GM21423 (cell line): Measurements from ENCODE around the gene STRBP.
"Not testable (repeated sequence)": the region's sequence is repeated elsewhere in the genome, so short reads cannot be mapped to it uniquely, and the experiment has no call there.

ENCODE experiments used
- ATAC-seq: cut with Tn5 transposase; IDR thresholded peaks from one replicate; pipeline ENCODE4 v1.9.1; 2021; ENCODE audit warnings: mild to moderate bottlenecking, moderate library complexity; ENCODE audit not compliant: unreplicated experiment

STRBP gene

DNA sequence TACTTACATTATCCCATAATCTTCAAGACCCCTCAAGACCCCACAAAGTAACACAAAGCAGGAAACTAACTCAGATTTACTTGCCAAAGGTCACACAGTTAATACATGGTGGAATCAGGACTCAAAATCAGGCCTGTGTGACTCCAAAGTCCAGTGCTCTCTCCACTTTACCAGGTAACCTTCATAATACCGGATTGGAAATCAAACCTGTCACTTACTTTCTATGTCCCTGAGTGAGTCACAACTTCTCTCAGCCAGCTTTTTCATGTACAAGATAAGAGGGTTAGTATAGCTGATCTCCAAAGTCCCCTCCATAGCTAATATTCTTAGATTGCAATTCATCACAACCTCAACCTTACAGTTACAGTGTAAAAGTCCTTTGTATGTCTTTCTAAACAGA, 17.1 kb downstream of the STRBP start:
- ATAC-seq, result no peak

DNA sequence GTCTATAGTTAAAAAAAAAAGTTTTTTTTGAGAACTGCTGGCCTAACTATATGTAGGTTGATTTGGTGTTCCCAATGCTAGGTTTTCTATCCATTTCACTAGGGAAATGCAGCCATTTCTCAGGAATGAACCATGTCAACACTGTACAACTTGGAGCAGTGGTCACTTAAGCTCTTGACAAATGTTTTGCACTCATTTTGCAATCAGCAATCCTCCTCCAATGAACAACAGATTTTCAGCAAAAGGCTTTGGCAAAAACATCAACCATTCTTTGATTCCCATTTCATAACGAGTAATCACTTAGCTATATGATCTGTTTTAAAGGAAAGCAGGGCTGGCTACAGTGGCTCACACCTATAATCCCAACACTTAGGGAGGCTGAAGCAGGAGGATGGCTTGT, 17.9 kb downstream of the STRBP start:
- ATAC-seq, result no peak

DNA sequence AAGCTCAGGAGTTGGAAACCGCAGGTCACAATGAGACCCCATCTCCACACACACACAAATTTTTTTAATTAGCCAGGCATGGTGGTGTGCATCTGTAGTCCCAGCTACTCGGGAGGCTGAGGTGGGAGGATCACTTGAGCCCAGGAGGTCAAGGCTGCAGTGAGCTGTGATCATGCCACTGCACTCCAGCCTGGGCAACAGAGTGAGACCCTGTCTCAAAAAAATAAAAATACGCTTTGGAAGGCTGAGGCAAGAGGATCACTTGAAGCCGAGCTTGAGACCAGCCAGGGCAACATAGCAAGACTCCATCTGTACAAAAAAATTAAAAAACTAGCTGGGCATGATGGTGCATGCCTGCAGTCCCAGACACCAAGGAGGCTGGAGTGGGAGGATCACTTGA, 19.2 kb downstream of the STRBP start:
- ATAC-seq, result not testable (repeated sequence)

DNA sequence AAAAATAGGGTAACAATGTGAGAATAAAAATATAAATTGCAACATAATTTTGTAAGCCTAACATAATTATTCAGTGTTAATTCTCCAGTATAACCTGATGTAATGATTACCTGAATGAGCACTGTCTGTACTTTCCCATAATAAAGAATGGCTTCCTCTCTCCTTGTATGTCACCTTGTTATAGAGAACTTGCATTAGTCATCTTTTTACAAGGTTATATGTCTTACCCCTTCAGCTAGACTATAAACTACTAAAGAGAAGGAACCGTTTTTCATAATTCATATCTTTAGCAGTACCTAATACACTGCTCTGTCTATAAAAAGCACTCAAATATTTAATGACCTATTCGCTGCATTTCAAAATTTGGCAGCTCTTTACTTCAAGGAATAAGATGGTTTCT, 19.8 kb downstream of the STRBP start:
- no peak for ATAC-seq

DNA sequence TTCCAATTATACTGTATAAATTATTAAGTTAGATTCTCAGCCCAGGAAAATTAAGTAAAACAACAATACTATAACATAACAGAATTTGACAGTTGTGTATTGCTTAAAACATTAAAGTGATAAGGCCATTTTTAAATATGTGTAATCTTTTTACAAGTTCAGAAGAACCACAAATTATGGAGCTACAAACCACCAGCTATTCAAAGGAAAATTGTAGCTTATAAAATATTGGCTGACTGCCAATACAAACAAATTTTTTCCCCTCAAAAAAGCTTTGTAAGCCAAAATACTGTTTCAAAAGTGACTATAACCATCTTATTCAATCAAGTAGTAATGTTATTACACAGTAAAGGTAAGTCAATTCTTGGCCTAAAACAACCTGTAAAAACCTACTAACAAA, 21.9 kb downstream of the STRBP start:
- ATAC-seq, result no peak

DNA sequence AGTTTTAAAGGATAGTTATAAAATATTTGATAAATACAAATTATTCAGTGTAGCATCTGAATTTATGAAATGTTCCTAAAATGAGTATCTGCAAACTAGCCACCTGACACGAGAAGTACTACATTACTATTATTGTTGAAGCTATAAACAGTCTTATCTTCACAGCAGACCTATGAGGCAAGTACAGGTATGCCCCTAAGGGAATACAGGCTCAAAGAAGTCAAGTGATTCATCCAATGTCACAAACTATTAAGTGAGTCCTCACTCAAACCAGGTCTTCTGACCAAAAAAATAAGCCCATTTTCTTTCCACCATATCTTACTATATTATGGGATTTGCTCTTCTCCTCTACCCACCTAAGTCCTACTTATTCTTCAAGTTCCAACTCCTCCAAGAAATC, 28.7 kb downstream of the STRBP start:
- no peak for ATAC-seq

DNA sequence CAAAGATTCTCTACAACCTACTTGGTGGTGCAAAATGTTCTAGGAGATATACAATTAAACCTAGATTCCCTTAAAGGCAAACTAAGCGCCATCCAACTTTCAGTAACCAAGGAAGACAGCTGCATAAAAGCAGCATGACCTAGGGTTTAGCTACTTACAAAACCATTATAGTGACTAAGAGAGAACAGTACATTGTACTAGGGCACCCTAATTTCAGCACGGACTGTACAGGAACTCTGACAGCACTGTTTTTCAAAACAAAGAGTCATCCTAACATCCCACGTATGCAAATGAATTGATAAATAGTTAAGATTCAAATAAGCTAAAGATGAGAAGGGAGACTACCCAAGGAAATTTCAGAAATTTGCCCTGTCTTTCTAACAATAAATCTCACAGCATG, 30.0 kb downstream of the STRBP start:
- ATAC-seq, result no peak

DNA sequence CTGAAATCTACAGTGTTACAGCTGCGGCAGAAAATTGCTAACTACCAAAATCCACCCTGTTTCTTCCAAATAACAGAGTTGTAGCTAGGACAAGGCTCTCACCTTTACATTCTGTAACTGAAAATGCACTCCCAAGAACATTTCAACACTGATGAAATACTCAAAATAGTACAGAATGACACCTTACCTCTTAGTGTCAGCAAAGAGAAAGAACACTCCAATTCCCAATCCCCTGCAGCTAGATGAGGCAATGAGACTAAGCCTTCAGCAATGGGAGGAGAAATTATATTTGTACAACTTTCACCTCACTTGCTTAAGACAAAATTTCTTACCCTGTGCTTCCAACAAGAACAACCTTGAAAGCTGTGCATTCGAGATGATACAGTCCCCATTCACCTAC, 31.2 kb downstream of the STRBP start:
- ATAC-seq, result no peak

DNA sequence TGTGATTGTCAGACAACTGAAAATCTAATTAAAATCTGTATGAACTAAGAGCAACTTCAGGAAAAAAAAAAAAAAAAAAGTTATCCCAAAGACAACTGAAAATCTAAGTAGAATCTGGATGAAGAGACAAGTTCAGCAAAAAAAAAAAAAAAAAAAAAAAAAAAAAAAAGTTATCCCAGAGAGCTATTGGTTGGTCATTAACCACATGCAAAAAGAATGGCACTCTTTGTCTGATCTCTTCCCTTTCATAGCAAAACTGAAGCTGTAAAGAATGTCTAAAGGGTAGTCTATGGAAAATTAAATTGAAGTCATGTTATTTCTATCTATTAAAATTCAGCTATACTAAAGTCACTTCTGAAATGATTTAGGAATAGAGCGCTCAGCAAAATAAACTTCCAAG, 32.9 kb downstream of the STRBP start:
- ATAC-seq, result no peak

DNA sequence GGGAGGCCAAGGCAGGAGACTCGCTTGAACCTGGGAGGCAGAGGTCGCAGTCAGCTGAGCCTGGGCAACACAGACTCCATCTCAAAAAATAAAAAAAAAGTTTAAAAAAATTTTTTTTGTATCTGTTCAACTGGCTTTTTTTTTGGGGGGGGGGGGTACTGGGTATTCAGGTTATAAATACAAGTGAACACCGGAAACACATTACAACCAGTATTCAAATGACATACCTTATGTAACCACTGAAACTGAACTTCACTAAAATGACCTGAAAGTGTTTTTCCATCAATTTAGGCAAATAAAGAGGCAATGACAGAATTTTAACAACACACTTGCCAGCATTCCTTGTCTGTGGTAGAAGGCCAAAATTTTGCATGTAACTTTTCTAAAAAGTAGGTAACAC, 33.5 kb downstream of the STRBP start:
- ATAC-seq, result peak; percentile 55

DNA sequence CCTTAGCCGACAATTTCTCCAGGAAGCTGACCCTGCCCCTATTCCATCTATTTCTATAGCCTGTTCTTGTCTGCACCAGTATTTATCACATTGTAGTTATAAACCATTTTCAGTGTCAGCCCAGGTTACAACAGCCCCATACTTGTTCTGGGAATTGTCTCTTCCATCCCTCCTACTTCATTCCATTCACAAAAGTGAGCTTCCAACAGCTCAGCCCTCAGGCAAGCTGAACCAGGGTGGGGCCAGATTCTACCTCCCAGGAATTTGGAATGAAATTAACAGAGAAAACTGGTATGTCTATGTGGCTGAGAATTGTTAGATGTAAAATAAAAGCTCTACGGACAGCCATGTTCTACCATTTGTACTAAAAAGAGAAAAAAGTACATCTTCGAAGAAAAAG, 36.1 kb downstream of the STRBP start:
- ATAC-seq, result no peak

DNA sequence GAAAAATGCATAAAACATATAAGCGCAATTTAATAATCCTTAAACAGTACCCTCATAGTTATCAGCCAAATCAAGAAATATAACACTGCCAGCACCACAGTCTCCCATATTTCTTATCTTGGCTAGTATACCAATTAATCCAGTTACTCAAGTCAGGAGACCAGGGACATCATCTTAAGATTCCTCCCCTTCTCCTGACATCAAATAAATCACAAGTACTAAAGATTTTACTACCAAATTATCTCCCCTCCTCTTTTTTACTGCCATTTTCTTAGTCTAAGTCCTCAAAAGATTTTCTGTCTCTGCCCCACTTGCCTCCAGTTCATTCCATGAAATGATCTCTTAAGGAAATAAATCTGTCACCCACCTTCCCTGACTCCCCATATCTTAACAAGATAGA, 37.0 kb downstream of the STRBP start:
- no peak for ATAC-seq

DNA sequence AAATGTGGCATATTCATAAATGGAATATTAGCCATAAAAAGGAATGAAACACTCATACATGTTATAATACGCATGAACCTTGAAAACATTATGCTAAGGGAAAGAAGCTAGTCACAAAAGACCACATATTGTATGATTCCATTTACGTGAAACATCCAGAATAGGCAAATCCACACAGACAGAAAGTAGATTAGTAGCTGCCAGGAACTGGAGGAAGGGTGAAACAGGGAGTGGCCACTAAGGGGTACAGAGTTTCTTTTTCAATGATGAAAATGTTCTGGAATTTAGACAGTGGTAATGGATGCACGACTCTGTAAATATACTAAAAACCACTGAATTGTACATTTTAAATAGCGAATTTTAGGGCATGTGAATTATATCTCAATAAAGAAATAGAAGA, 39.4 kb downstream of the STRBP start:
- no peak for ATAC-seq

DNA sequence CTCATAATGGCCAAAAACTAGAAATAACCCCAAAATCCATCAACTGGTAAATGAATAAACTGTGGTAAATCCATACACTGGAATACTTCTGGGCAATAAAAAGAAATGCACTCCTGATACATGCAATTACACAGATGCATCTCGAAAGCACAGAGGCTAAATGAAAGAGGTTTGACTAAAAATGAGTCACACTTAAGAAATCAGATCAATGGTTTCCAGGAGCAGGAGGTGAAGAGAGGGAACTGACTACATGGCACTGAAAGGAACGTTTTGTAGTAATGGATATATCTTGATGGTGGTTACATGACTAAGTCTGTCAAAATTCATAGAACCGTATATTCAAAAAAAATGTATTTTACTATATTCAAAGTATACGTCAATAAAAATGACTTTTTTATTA, 42.4 kb downstream of the STRBP start:
- ATAC-seq, result no peak

DNA sequence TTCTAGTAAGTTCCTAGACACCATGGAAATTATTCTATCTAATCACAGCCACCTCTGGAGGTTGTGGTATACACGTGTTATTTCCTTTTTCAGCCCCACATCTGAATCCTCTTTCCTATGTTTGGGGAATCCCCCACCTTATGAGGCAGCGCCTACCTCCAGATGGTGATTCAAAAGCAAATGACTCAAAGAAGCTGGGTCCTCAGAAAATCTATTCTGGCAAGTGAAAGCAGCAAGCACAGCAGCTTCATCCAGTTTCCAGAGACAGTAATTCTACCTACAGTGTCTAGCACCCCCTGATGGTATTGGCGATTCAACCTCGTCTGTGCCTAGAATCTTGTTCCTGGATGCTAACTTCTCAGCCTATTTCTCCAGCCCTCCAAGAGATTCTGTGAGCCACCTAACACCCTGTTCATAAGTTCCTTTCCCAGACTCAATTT, 43.0 kb downstream of the STRBP start:
- peak; percentile 95 for ATAC-seq

DNA sequence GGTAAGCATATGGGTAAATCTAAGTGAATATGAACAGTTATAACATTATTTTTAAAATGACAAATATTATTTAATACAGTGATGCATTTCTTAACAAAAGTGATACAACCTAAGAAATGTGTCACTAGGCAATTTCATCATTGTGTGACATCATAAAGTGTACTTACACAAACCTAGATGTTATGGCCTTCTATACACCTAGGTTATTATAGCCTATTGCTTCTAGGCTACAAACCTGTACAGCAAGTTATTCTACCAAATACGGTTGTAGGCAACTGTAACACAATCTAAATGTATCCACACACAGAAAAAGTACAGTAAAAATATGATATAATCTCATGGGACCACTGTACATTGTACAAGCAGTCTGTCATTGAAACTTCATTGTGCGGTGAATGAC, 48.3 kb downstream of the STRBP start:
- ATAC-seq, result no peak

DNA sequence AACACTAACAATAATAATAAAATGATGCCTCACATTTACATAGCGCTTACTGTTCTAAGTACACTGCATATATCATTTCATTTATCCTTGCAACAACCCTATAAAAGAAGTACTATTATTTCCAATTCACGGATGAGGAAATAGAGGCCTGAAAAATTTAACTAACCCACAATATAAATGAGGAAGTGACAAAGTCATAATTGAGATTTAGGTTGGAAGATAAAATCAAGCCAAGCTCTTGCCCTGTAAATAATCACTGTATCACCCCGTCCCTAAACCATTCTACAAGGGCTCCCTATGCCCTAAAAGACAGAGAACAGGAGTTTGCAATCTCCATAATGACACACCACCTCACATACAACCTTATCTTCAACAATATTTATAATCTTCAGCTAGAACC, 49.6 kb downstream of the STRBP start:
- ATAC-seq, result no peak

DNA sequence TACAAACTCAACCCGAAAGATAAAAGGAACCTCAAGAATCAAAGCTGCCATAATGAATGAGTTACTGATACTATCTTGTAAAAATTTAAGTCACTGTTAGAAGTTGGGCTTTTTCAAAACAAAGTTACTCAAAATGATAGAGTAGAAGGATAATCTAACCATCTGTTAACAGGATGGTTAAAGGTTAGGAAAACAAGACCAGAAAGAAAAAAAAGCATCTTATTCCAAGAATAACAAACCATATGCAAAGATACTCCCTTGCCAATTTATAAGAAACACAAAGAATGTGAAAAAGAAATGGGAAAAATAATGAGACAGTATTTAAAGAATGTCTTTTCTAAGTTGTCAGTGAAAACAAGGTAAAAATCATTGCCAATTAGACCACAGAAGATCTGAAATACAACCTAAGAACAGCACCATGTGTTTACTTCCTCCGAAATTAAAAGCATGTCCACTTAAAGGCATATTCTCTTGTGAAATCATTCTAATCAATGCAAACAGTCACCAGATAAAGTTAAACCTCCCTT, 51.2 kb downstream of the STRBP start:
- ATAC-seq, result no peak

DNA sequence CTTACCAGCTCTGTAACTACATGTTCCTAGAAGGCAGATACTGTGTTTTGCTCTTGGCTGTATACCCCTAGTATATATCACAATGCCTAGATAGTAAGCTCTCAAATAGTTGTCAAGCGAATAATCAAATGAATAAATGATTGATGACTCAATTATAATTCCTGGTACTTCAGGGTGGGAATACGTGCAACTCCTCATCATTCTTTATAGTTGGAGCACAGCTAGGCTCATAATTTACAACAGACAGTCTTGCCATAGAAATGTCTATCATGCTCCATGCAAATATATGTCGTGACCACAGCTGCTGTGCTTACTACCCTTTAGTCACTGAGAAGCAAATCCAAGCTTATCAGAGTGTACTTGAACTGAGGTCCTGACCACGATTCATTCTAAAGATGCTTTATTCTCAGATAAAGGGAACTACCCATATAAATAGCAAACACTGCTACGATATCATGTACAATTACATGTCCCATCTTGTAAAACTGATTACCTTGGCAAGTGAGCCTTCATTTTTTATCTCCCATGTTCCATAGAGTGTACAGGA, 52.1 kb downstream of the STRBP start:
- ATAC-seq, result no peak

DNA sequence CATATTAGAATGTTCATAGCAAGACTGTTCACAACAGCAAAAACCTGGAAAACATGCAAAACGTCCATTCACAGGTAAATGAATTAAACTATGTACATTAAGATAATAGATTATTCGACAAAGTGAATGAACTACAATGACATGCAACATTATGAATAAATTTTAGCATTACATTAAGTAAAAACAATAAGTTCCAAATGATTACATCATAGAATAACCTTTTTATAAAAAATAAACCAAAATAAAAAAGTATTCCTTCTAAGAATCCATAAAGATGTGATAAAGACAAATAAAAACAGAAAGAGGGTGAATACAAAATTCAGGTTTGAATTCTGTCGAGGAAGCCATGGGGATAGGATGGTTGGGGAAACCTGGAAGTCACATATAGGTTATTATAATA, 57.3 kb downstream of the STRBP start:
- no peak for ATAC-seq

DNA sequence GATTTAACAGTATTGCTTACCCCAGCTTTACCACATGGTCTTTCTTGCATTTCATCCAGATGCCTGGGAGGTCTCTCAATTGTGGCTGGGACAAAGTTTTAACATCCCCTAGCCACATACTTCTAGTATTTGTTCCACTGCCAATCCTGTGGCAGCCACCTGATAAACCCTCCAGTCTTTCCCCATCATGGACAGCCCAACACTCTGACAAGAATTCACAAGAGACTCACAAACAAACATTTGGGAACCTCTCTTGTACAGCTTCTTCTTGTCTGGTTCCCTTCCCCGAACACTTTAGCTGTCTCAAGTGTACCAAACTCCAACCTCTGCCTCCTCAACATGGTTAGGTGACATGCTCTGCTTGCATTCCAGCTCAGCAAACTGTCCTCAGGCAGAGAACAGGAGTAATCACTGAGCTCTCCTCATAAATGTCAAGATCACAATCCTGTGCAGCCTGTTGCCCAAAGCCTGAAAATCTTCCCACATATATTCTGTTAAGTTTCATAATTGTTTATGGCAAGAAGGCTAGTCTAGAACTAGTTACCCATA, 59.7 kb downstream of the STRBP start:
- ATAC-seq, result no peak

DNA sequence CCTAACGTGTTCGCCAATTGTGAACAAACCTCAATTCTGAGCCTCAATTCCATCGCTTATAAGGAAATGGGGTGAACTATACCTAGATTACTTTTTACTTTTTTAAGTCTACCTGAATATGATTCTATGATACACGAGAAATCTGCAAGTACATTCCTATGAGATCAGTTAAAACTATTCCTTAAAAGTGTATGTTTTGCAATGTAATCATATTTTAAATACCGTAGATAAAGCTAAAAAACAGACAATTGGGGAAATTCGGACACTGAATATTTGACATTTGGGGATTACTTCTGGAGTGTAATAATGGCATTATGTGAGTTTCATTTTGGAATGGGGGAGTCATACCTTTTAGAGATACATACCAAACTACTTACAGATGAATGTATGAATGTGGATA, 62.3 kb downstream of the STRBP start:
- no peak for ATAC-seq

DNA sequence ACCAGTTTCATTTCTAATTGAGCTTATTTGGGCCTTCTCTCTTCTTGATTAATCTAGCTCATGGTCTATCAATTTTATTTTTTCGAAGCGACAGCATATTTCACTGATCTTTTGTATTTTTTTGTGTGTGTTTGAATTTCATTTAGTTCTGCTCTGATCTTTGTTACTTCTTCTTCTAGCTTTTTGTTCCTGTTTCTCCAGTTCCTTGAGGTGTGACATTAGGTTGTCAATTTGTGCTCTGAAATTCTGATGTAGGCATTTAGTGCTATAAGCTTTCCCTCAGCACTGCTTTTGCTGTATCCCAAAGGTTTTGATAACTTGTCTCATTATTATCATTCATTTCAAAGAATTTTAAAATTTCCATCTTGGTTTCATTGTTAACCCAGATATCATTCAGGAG, 67.3 kb downstream of the STRBP start:
- ATAC-seq, result no peak
